A549 (cell line): ENCODE measurements around the gene KCNJ11. TPM values are rescaled to one million over a fixed set of nuclear protein-coding genes. Genes with fewer than 3 reads are reported as not detected.

ENCODE experiments used
- ATAC-seq, 2 experiments: fragments of 200-7000 bp in 1 of 2; fragments of >200 bp in 1 of 2; cut with Nextera tagmentation in 1 of 2; cut with Tn5 transposase in 1 of 2; 3 replicates each; pipeline versions ENCODE4 v1.8.0 to v1.9.1; 2018 to 2020; ENCODE audit warnings: mild to moderate bottlenecking in 1 of 2, moderate library complexity in 1 of 2
- CTCF ChIA-PET: fragments of 300-600 bp; sonication (Branson Sonifier 250); formaldehyde crosslinking; extraction: SDS; loops from one replicate; lab custom pipeline; 2021; ENCODE audit warnings: antibody characterized with exemption, inconsistent platforms; lab: Yijun Ruan, JAX
- POLR2A ChIA-PET: fragments of 350-600 bp; formaldehyde crosslinking; extraction: SDS; loops from one replicate; lab custom pipeline; 2021; ENCODE audit warnings: antibody characterized with exemption, inconsistent platforms; lab: Yijun Ruan, JAX
- DNase-seq, 2 experiments: peaks; one replicate each; pipeline versions ENCODE4 v3.0.0 to v3.0.0-alpha.2; 2011 to 2016; ENCODE audit warnings: low read depth in 1 of 2, low spot score in 1 of 2
- FAIRE-seq: peaks from 2 replicates; lab custom pipeline; 2011; peaks lifted over from hg19 to GRCh38; lab: Jason Lieb, UNC
- H3K27ac ChIP-seq, 2 experiments: fragments of >200 bp; sonication (Bioruptor Twin); formaldehyde crosslinking; 3 replicates each; pipeline ENCODE4 v1.5.1; 2016 to 2017
- H3K4me1 ChIP-seq: fragments of >200 bp; sonication (Bioruptor Twin); formaldehyde crosslinking; 3 replicates; pipeline ENCODE4 v1.6.1; 2016
- H3K4me2 ChIP-seq: fragments of >200 bp; sonication (Bioruptor Twin); formaldehyde crosslinking; 3 replicates; pipeline ENCODE4 v1.6.1; 2016
- H3K4me3 ChIP-seq: fragments of >200 bp; sonication (Bioruptor Twin); formaldehyde crosslinking; 3 replicates; pipeline ENCODE4 v1.5.1; 2016
- H3K9me3 ChIP-seq: fragments of >200 bp; sonication (Bioruptor Twin); formaldehyde crosslinking; 3 replicates; pipeline ENCODE4 v1.6.1; 2016
- CBX2 ChIP-seq: fragments of 200-600 bp; sonication (generic); IDR thresholded peaks from 2 replicates; pipeline ENCODE4 v1.6.1; 2016; ENCODE audit warnings: low read depth, mild to moderate bottlenecking, borderline replicate concordance
- EHF ChIP-seq: fragments of 250-450 bp; sonication (Bioruptor Pico); IDR thresholded peaks from 2 replicates; pipeline ENCODE4 v1.5.0; 2020; ENCODE audit warnings: mild to moderate bottlenecking
- JUN ChIP-seq, 2 experiments: fragments of >200 bp; sonication (Bioruptor Twin); formaldehyde crosslinking; IDR thresholded peaks; 2 replicates in 1 of 2; 3 replicates in 1 of 2; pipeline ENCODE4 v1.6.1; 2016 to 2017
- POLR2A ChIP-seq: IDR thresholded peaks from 2 replicates; pipeline ENCODE4 v1.6.1; 2012; ENCODE audit warnings: mild to moderate bottlenecking, low read length
- POLR2AphosphoS2 ChIP-seq: conservative IDR thresholded peaks from 2 replicates; pipeline ENCODE4 v1.6.1; 2012; ENCODE audit warnings: low read length, improper control_type of control experiment, inconsistent platforms
- RAD21 ChIP-seq, 2 experiments: fragments of >200 bp in 1 of 2; sonication (Bioruptor Twin) in 1 of 2; formaldehyde crosslinking in 1 of 2; IDR thresholded peaks in 1 of 2; conservative IDR thresholded peaks in 1 of 2; 2 replicates in 1 of 2; 3 replicates in 1 of 2; pipeline ENCODE4 v1.6.1; 2012 to 2018; ENCODE audit warnings: inconsistent platforms in 1 of 2
- RARB ChIP-seq: fragments of 250-450 bp; sonication (Bioruptor Pico); IDR thresholded peaks from 2 replicates; pipeline ENCODE4 v1.8.0; 2021; ENCODE audit warnings: mild to moderate bottlenecking, moderate library complexity
- RFX5 ChIP-seq: fragments of 450-650 bp; IDR thresholded peaks from 2 replicates; pipeline ENCODE4 v1.7.1; 2014; ENCODE audit warnings: antibody characterized with exemption, mild to moderate bottlenecking, moderate library complexity
- SMC3 ChIP-seq: fragments of >200 bp; sonication (Bioruptor Twin); formaldehyde crosslinking; IDR thresholded peaks from 3 replicates; pipeline ENCODE4 v1.6.1; 2018; ENCODE audit warnings: inconsistent platforms
- SREBF2 ChIP-seq: fragments of 450-650 bp; IDR thresholded peaks from 2 replicates; pipeline ENCODE4 v1.6.1; 2014; ENCODE audit warnings: mild to moderate bottlenecking, moderate library complexity
- TFCP2L1 ChIP-seq: fragments of 250-450 bp; sonication (Bioruptor Pico); IDR thresholded peaks from 2 replicates; pipeline ENCODE4 v1.5.0; 2021; ENCODE audit warnings: mild to moderate bottlenecking
- ZC3H11A ChIP-seq: fragments of 450-650 bp; IDR thresholded peaks from 2 replicates; pipeline ENCODE4 v1.6.1; 2014; ENCODE audit warnings: antibody characterized with exemption, mild to moderate bottlenecking
- ZNF302 ChIP-seq: fragments of 250-450 bp; sonication (Bioruptor Pico); IDR thresholded peaks from 2 replicates; pipeline ENCODE4 v1.9.0; 2021; ENCODE audit warnings: inconsistent platforms, mild to moderate bottlenecking, moderate library complexity
- WGBS: methylation state at CpG from one replicate; pipeline ENCODE4 v1.1.6; 2017; ENCODE audit errors: missing lambda C conversion rate; 5-methylcytosine and 5-hydroxymethylcytosine counted together
- polyA plus RNA-seq, 4 experiments: library from polyadenylated mRNA; depleted of rRNA in 3 of 4; stranded (reverse); fragments of >200 nt; fragmentation: RNase III in 1 of 4; extraction: RNeasy Plus Mini Kit Qiagen cat#74134 plus additional on column Dnase treatment in 1 of 4; gene quantifications; 2 replicates in 3 of 4; 3 replicates in 1 of 4; pipeline ENCODE4 v1.2.3, GENCODE V29; 2011 to 2017
- TF ChIP-seq, protein P1 (sequence below): IDR thresholded peaks from 2 replicates; pipeline ENCODE4 v1.6.1; 2012
- TF ChIP-seq, protein P2 (sequence below): fragments of >200 bp; sonication (Bioruptor Twin); formaldehyde crosslinking; IDR thresholded peaks from 3 replicates; pipeline ENCODE4 v1.5.1; 2016

Gene KCNJ11
- polyA plus RNA-seq, 2 of the 4 experiments (the other 2 are of a cell fraction) = 0.18 to 0.53 TPM

DNA sequence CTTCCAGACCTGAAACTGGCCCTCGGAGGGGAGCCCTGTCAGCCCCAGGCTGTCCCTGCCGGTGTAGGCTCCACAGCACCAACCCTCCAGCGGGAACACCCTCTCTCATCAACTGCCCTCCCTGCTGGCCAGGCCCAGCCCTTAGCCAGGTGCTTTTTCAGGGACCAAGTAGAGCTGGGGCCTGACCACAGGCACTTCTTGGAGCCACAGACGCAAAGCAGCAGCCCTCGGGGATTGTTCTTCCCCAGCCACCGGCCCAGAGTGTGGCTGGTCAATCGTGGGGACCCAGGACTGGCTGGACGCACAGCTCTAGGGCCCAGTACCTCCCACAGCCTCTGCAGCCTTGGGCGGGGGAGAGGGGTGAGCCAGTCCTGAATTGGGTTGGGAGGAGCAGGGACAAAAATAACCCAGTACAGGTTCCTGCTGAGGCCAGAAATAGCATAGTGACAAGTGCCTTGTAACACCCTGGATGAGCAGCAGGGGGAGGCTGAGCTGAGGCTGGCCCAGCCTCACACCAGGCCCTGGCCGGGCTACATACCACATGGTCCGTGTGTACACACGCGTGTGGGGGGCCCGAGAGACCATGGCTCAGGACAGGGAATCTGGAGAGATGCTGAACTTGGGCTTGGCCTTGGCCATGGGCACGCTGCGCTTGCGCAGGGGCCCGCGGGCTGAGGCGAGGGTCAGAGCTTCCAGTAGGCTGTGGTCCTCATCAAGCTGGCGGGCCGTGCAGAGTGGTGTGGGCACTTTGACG is 2.0 kb downstream of the KCNJ11 start:
- no peaks in the 10 kb centered on the region for H3K9me3 ChIP-seq
- DNase-seq (peak; percentile 65 to 69), ATAC-seq (peak; percentile 66 to 84), FAIRE-seq (no peak)
- WGBS = 69% methylated on average over 17 of the region's 23 CpGs
- TF ChIP-seq SMC3 (peak; percentile 66), JUN (IDR thresholded peaks at IDR 0.05) (no peak), SREBF2 (no peak), RAD21 (conservative IDR thresholded peaks at IDR 0.05 in 1 of 2, IDR thresholded peaks at IDR 0.05 in 1 of 2) (peak; percentile 51 to 61), RARB (CRISPR knock-in tag) (no peak), CBX2 (no peak), RFX5 (no peak)
- TF ChIP-seq, protein P1, sequence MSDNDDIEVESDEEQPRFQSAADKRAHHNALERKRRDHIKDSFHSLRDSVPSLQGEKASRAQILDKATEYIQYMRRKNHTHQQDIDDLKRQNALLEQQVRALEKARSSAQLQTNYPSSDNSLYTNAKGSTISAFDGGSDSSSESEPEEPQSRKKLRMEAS = peak; percentile 59
- TF ChIP-seq, protein P2, sequence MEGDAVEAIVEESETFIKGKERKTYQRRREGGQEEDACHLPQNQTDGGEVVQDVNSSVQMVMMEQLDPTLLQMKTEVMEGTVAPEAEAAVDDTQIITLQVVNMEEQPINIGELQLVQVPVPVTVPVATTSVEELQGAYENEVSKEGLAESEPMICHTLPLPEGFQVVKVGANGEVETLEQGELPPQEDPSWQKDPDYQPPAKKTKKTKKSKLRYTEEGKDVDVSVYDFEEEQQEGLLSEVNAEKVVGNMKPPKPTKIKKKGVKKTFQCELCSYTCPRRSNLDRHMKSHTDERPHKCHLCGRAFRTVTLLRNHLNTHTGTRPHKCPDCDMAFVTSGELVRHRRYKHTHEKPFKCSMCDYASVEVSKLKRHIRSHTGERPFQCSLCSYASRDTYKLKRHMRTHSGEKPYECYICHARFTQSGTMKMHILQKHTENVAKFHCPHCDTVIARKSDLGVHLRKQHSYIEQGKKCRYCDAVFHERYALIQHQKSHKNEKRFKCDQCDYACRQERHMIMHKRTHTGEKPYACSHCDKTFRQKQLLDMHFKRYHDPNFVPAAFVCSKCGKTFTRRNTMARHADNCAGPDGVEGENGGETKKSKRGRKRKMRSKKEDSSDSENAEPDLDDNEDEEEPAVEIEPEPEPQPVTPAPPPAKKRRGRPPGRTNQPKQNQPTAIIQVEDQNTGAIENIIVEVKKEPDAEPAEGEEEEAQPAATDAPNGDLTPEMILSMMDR = peak; percentile 46
- no peak overlapping the region for H3K4me2 ChIP-seq
- CTCF ChIA-PET = interaction anchor here (0.9 to 21.5 kb wide), 14 partner anchors 9 to 157 kb away, joined by 3 to 1119 read pairs (median 4); no protein-coding TSS in a partner anchor
- no peak overlapping the region for H3K4me3 ChIP-seq
- POLR2A ChIA-PET = no interaction called here
- 0 out of 3 replicates have a peak, but pooled peaks cover 3% of the 10 kb centered on the region for H3K4me1 ChIP-seq
- H3K27ac ChIP-seq = no peak overlapping the region; a peak in 1 of 6 replicates

DNA sequence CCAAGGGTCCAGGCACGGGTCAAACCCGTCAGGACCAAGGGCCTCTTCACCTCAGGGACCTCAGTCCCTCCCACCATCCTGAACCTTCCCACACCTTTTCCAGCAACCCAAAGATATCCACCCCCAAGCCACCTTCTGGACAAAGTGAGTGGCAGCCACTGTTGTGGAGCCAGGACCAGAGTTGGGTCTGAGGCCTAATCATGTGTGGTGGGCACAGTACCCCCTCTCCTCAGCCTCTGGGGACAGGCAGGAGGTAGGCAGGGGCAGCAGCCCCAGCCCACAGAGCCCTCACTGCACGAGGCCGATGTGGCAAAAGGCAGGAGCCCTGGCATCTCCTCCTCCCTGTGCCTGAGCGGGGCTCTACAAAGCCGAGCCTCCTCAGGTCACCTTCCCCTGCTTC is 2.5 kb downstream of the KCNJ11 start:
- no peak overlapping the region for H3K4me2 ChIP-seq
- 0 out of 3 replicates have a peak, but pooled peaks cover 3% of the 10 kb centered on the region for H3K4me1 ChIP-seq
- ATAC-seq = no peak
- no peak for DNase-seq
- POLR2A ChIA-PET = no interaction called here
- no peak overlapping the region for H3K4me3 ChIP-seq
- H3K9me3 ChIP-seq = no peaks in the 10 kb centered on the region
- TF ChIP-seq JUN (IDR thresholded peaks at IDR 0.05) (no peak), TFCP2L1 (CRISPR knock-in tag) (no peak), EHF (CRISPR knock-in tag) (no peak), ZNF302 (CRISPR knock-in tag) (no peak), ZC3H11A (no peak), POLR2A (no peak)
- TF ChIP-seq, protein P1 = no peak
- TF ChIP-seq, protein P2 = no peak
- 40% methylated on average over 6 of the region's 6 CpGs for WGBS
- FAIRE-seq = no peak
- H3K27ac ChIP-seq = no peak overlapping the region; a peak in 1 of 6 replicates
- CTCF ChIA-PET = interaction anchor here (1.0 to 21.5 kb wide), 10 partner anchors 8 to 156 kb away, joined by 3 to 1119 read pairs (median 7); no protein-coding TSS in a partner anchor

DNA sequence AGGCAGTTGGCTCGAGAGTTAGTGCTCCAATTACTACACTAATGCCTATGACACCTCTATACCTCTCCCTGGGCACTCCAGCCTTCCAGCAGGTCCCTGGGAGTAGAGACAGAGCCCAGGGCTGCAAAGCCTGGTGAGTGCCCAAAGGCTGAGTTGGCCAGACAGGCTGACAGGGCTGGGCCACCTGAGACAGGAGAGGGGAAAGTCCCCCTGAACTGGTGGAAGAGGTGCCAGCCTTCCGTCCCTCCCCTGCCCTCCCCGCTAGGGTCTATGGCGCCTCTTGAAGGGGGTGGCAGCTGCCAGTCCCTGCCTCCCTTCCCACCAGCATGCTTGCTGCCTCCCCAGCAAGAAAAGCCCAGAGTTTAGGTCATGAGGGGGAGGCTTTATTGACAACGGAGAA is 3.0 kb downstream of the KCNJ11 start:
- no peaks in the 10 kb centered on the region for H3K9me3 ChIP-seq
- ChIA-PET POLR2A (no interaction called here), CTCF (interaction anchor here (1.5 to 21.5 kb wide), 10 partner anchors 13 to 128 kb away, joined by 4 to 1119 read pairs (median 21); no protein-coding TSS in a partner anchor)
- 0 out of 3 replicates have a peak, but pooled peaks cover 3% of the 10 kb centered on the region for H3K4me1 ChIP-seq
- TF ChIP-seq EHF (CRISPR knock-in tag) = no peak
- no peak for TF ChIP-seq POLR2AphosphoS2
- ATAC-seq (no peak), DNase-seq (no peak), FAIRE-seq (no peak)
- 50% methylated on average over 5 of the region's 5 CpGs for WGBS
- no peak overlapping the region for H3K4me3 ChIP-seq
- H3K4me2 ChIP-seq = no peak overlapping the region
- H3K27ac ChIP-seq = no peak overlapping the region
